Natural killer cell (primary cell): ENCODE results near the gene RASSF7. TPM values are rescaled to one million over a fixed set of nuclear protein-coding genes. Genes with fewer than 3 reads are reported as not detected.

Experiments
- ATAC-seq, 3 donors: fragments of 150-1000 bp in 2 of 3; fragments of 200-7000 bp in 1 of 3; cut with Tn5 transposase; 1 replicate in 1 of 3; 2 replicates in 2 of 3; pipeline ENCODE4 v1.10.0; 2021; ENCODE audit warnings: mild to moderate bottlenecking in 2 of 3, moderate library complexity in 2 of 3
- DNase-seq, 2 donors: peaks; one replicate each; pipeline versions ENCODE4 v3.0.0 to v3.0.0-alpha.2; 2013 to 2021; ENCODE audit warnings: mixed read lengths in 1 of 2
- H3K27ac ChIP-seq: one replicate; pipeline ENCODE4 v1.5.1; 2013; ENCODE audit warnings: mild to moderate bottlenecking, low read length
- H3K27me3 ChIP-seq: one replicate; pipeline ENCODE4 v1.6.1; 2013; ENCODE audit warnings: low read length; ENCODE audit not compliant: control insufficient read depth, insufficient read depth
- H3K36me3 ChIP-seq: one replicate; pipeline ENCODE4 v1.6.1; 2013; ENCODE audit warnings: low read length; ENCODE audit not compliant: control insufficient read depth, insufficient read depth
- H3K4me1 ChIP-seq: one replicate; pipeline ENCODE4 v1.6.1; 2013; ENCODE audit warnings: low read length; ENCODE audit not compliant: control insufficient read depth, insufficient read depth
- H3K4me3 ChIP-seq: one replicate; pipeline ENCODE4 v1.5.1; 2013; ENCODE audit warnings: low read length
- H3K9me3 ChIP-seq: one replicate; pipeline ENCODE4 v1.6.1; 2013; ENCODE audit warnings: low read length; ENCODE audit not compliant: control insufficient read depth, insufficient read depth
- H3K27ac Mint-ChIP-seq, 2 donors: one replicate each; pipeline ENCODE4 v1.8.0; 2022; ENCODE audit warnings: mild to moderate bottlenecking in 2 of 2, mixed read lengths in 2 of 2, moderate library complexity in 1 of 2
- H3K27me3 Mint-ChIP-seq, 2 donors: one replicate each; pipeline ENCODE4 v1.8.0; 2022; ENCODE audit warnings: low read depth in 2 of 2, mixed read lengths in 2 of 2
- H3K36me3 Mint-ChIP-seq: one replicate; pipeline ENCODE4 v1.8.0; 2022; ENCODE audit warnings: mixed read lengths
- H3K4me1 Mint-ChIP-seq, 2 donors: one replicate each; pipeline ENCODE4 v1.8.0; 2022; ENCODE audit warnings: mixed read lengths in 2 of 2
- H3K4me3 Mint-ChIP-seq: one replicate; pipeline ENCODE4 v1.8.0; 2022; ENCODE audit warnings: mild to moderate bottlenecking, moderate library complexity, mixed read lengths
- H3K9me3 Mint-ChIP-seq, 2 donors: one replicate each; pipeline ENCODE4 v1.8.0; 2022; ENCODE audit warnings: mixed read lengths in 2 of 2
- CTCF ChIP-seq: fragments of 200-600 bp; IDR thresholded peaks from one replicate; pipeline ENCODE4 v1.8.0; 2022; ENCODE audit warnings: antibody characterized with exemption
- WGBS: methylation state at CpG from one replicate; pipeline ENCODE4 v1.1.7; 2013; ENCODE audit warnings: missing lambda C conversion rate; ENCODE audit not compliant: insufficient coverage; 5-methylcytosine and 5-hydroxymethylcytosine counted together
- intact Hi-C: fragments of 100-400 bp; cut with micrococcal nuclease; formaldehyde crosslinking; loops from one replicate; pipeline ENCODE4 v1.14.2; 2022
- total RNA-seq, 4 donors: library from RNA; stranded (reverse); fragments of 120-200 nt in 1 of 4; gene quantifications; one replicate each; pipeline versions ENCODE4 v1.2.3 to v1.2.4, GENCODE V29; 2013 to 2022

Gene RASSF7
- total RNA-seq, 3 donors from 2014 or later (not counting 1 experiment from before 2014, with no cell fraction given): 19.0 to 21.7 (median 20.0) TPM

DNA sequence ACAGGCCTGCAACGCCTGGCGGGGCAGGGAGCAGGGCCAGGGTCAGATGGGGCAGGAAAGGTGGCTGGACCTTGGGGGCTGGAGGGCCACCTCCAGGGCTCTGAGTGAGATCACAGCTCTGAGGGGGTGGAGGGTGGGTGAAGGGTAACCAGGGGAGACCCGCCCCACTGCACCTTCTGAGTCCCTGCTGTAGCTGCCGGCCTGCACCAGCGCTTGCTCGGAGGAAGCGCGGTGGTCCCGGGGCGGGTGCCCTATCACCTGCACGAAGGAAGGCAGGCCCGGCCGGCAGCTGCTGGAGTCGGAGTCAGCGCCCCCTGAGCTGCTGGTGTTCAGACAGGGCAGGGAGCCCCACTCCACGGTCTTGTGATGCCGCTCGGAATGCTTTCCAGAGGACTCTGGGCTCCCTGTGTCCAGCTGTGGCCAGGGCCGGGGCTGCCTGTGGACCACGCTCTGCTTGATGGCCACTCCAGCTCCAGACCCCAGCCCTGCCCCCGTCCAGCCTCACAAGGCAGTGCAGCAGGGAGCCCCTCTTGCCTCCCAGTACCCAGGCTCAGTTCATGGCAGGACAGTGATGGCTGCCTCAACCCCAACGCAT, 4.0 kb upstream of the RASSF7 start:
- 72% methylated on average over 22 of the region's 22 CpGs for WGBS
- Histone ChIP-seq H3K9me3 (no peaks in the 10 kb centered on the region), H3K27me3 (no peaks in the 10 kb centered on the region), H3K4me1 (peaks cover 38% of the 10 kb centered on the region), H3K36me3 (no peaks in the 10 kb centered on the region), H3K4me3 (no peak overlapping the region), H3K27ac (no peak overlapping the region)
- Mint-ChIP-seq H3K36me3 (no peaks in the 10 kb centered on the region), H3K4me3 (peak overlapping the region; percentile 60), H3K27me3 (peaks cover 0 to 5% of the 10 kb centered on the region in 2 donors), H3K4me1 (peaks cover 5 to 18% of the 10 kb centered on the region in 2 donors), H3K9me3 (no peaks in the 10 kb centered on the region), H3K27ac (no peak overlapping the region)
- no peak for TF ChIP-seq CTCF
- intact Hi-C loops: no loop called here
- no peak for DNase-seq
- no peak for ATAC-seq

GRCh38 chr11:557328-558132, 3.2 kb upstream of the RASSF7 start:
- H3K27me3 ChIP-seq: no peaks in the 10 kb centered on the region

DNA sequence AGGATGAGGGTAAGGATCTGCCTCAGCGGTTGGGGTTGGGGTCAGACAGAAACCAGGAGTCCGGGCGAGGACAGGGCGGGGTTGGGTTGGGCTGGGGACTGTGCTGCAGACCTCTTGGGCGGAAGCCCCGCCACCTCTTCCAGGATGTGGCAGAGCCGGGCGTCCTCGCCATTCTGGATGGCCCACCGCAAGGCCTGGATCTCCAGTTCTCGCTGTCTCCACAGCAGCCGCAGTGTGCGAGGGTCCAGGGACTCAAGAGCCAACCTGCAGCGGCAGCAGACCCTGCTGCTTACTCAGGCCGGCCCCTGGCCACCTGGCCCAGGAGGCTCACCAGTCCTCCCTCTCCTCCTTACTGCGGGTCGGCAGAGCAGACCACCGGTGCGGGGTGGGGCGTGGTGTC, 2.3 kb upstream of the RASSF7 start:
- Mint-ChIP-seq H3K36me3 (no peaks in the 10 kb centered on the region), H3K27ac (no peak overlapping the region), H3K27me3 (peaks cover 0 to 2% of the 10 kb centered on the region in 2 donors), H3K4me1 (peaks cover 5 to 18% of the 10 kb centered on the region in 2 donors), H3K9me3 (no peaks in the 10 kb centered on the region), H3K4me3 (no peak overlapping the region)
- no peaks in the 10 kb centered on the region for H3K27me3 ChIP-seq
- H3K36me3 ChIP-seq: no peaks in the 10 kb centered on the region
- ATAC-seq (no peak), DNase-seq (no peak)
- no peak for TF ChIP-seq CTCF
- intact Hi-C loops: no loop called here
- no peak overlapping the region for H3K27ac ChIP-seq
- H3K9me3 ChIP-seq: no peaks in the 10 kb centered on the region
- H3K4me1 ChIP-seq: peaks cover 43% of the 10 kb centered on the region
- H3K4me3 ChIP-seq: no peak overlapping the region
- 90% methylated on average over 20 of the region's 20 CpGs for WGBS

More at GRCh38 chr11:557328-558132, 3.2 kb upstream of the RASSF7 start:
- Histone ChIP-seq H3K4me1 (peaks cover 43% of the 10 kb centered on the region), H3K4me3 (no peak overlapping the region), H3K9me3 (no peaks in the 10 kb centered on the region), H3K27ac (no peak overlapping the region), H3K36me3 (no peaks in the 10 kb centered on the region)
- no peaks in the 10 kb centered on the region for H3K36me3 Mint-ChIP-seq
- no peaks in the 10 kb centered on the region for H3K9me3 Mint-ChIP-seq
- intact Hi-C loops: no loop called here
- DNase-seq (no peak), ATAC-seq (no peak)
- TF ChIP-seq CTCF: no peak
- H3K4me1 Mint-ChIP-seq: peaks cover 5 to 18% of the 10 kb centered on the region in 2 donors
- peaks cover 0 to 5% of the 10 kb centered on the region in 2 donors for H3K27me3 Mint-ChIP-seq
- H3K4me3 Mint-ChIP-seq: peak overlapping the region; percentile 13
- no peak overlapping the region for H3K27ac Mint-ChIP-seq
- WGBS: 88% methylated on average over 23 of the region's 24 CpGs
